SK-N-SH (cell line): ENCODE results near the gene SIX5.

Experiments used
- CHD2 ChIP-seq: fragments of 150-350 bp; IDR thresholded peaks from 2 replicates; pipeline ENCODE4 v1.6.1; 2018; ENCODE audit warnings: low read length; ENCODE audit not compliant: partially characterized antibody
- CTCF ChIP-seq: fragments of 200-600 bp; sonication (generic); IDR thresholded peaks from 2 replicates; pipeline ENCODE4 v1.6.1; 2017; ENCODE audit warnings: antibody characterized with exemption, mild to moderate bottlenecking, moderate library complexity
- EP300 ChIP-seq, 2 experiments: IDR thresholded peaks; 2 replicates each; pipeline versions ENCODE4 v1.4.0 to v1.6.1; 2012; ENCODE audit warnings: borderline replicate concordance in 1 of 2, low read depth in 1 of 2, low read length in 1 of 2
- GABPA ChIP-seq: IDR thresholded peaks from 2 replicates; pipeline ENCODE4 v1.4.0; 2012; ENCODE audit warnings: low read depth, mild to moderate bottlenecking
- POLR2AphosphoS5 ChIP-seq: IDR thresholded peaks from 2 replicates; pipeline ENCODE4 v1.6.1; 2012; ENCODE audit warnings: low read depth, low read length
- REST ChIP-seq: IDR thresholded peaks from 2 replicates; pipeline ENCODE4 v1.6.1; 2012; ENCODE audit warnings: mild to moderate bottlenecking, low read depth, low read length, moderate library complexity
- RFX5 ChIP-seq: IDR thresholded peaks from 2 replicates; pipeline ENCODE4 v1.6.1; 2012; ENCODE audit warnings: mild to moderate bottlenecking, improper control_type of control experiment, low read length
- TAF1 ChIP-seq: IDR thresholded peaks from 2 replicates; pipeline ENCODE4 v1.6.1; 2012; ENCODE audit warnings: low read depth, mild to moderate bottlenecking, low read length, moderate library complexity, borderline replicate concordance
- TCF12 ChIP-seq: IDR thresholded peaks from 2 replicates; pipeline ENCODE4 v1.4.0; 2012

- TF ChIP-seq CTCF (no peak), RFX5 (no peak), TAF1 (no peak), POLR2AphosphoS5 (no peak), CHD2 (no peak), EP300 (IDR thresholded peaks at IDR 0.05; ENCODE audit: borderline replicate concordance in 1 of 2, low read depth in 1 of 2, low read length in 1 of 2) (no peak), REST (no peak), GABPA (no peak), TCF12 (no peak)
Observed at GRCh38 chr19:45739498-45740439, 29.3 kb downstream of the SIX5 start.
